ENCODE data around the gene KLK6. TPM values are rescaled to one million over a fixed set of nuclear protein-coding genes. Genes with fewer than 3 reads are reported as not detected.
A peak's percentile ranks its signal among the peaks of the same experiment; 100 is the strongest.

KLK6 gene
- total and polyA plus RNA-seq, 3 donors from 2014 or later = 0.37 to 0.71 (median 0.63) TPM

GRCh38 chr19:50926144-50926543 lies 43.2 kb downstream of the KLK6 start:
- intact Hi-C loops (cut with DNase I; ENCODE audit: low total_unique reads) = no loop called here
- Histone ChIP-seq H3K9me3 (no peaks in the 10 kb centered on the region), H3K4me1 (no peaks in the 10 kb centered on the region), H3K27me3 (no peaks in the 10 kb centered on the region), H3K27ac (no peak overlapping the region), H3K36me3 (ENCODE audit: low read depth, missing control alignments) (no peaks in the 10 kb centered on the region), H3K4me3 (no peak overlapping the region)
- 86 to 91% methylated on average over 11 of the region's 11 CpGs for whole genome bisulfite sequencing, 2 donors
- TF ChIP-seq POLR2A (IDR thresholded peaks at IDR 0.05) (no peak), CTCF (IDR thresholded peaks at IDR 0.05) (no peak)
- DNase-seq = no peak

GRCh38 chr19:50925734-50926133 lies 43.7 kb downstream of the KLK6 start:
- no peaks in the 10 kb centered on the region for H3K4me1 ChIP-seq
- DNase-seq = no peak
- no peak overlapping the region for H3K4me3 ChIP-seq
- no peak overlapping the region for H3K27ac ChIP-seq
- 88 to 90% methylated on average over 2 of the region's 2 CpGs for WGBS, 2 donors
- no peak for TF ChIP-seq POLR2A (IDR thresholded peaks at IDR 0.05)
- no peak for TF ChIP-seq CTCF (IDR thresholded peaks at IDR 0.05)
- no peaks in the 10 kb centered on the region for H3K36me3 ChIP-seq (ENCODE audit: low read depth, missing control alignments)
- intact Hi-C loops (cut with DNase I; ENCODE audit: low total_unique reads) = no loop called here
- H3K27me3 ChIP-seq = no peaks in the 10 kb centered on the region
- no peaks in the 10 kb centered on the region for H3K9me3 ChIP-seq

GRCh38 chr19:50924586-50924985 lies 44.8 kb downstream of the KLK6 start:
- Histone ChIP-seq H3K4me3 (no peak overlapping the region), H3K36me3 (ENCODE audit: low read depth, missing control alignments) (no peaks in the 10 kb centered on the region), H3K27ac (no peak overlapping the region), H3K4me1 (no peaks in the 10 kb centered on the region), H3K27me3 (no peaks in the 10 kb centered on the region), H3K9me3 (no peaks in the 10 kb centered on the region)
- DNase-seq = no peak
- intact Hi-C loops (cut with DNase I; ENCODE audit: low total_unique reads) = no loop called here
- 69 to 70% methylated on average over 6 of the region's 6 CpGs for WGBS, 2 donors
- TF ChIP-seq CTCF (IDR thresholded peaks at IDR 0.05) (no peak), POLR2A (IDR thresholded peaks at IDR 0.05) (no peak)

GRCh38 chr19:50922317-50922853 lies 47.0 kb downstream of the KLK6 start:
- no peaks in the 10 kb centered on the region for H3K4me1 ChIP-seq
- WGBS, 2 donors = 16 to 28% methylated on average over 9 to 21 of the region's 21 CpGs
- intact Hi-C loops (cut with DNase I; ENCODE audit: low total_unique reads) = no loop called here
- H3K36me3 ChIP-seq (ENCODE audit: low read depth, missing control alignments) = no peaks in the 10 kb centered on the region
- H3K27me3 ChIP-seq = no peaks in the 10 kb centered on the region
- H3K4me3 ChIP-seq = no peak overlapping the region
- no peak overlapping the region for H3K27ac ChIP-seq
- no peaks in the 10 kb centered on the region for H3K9me3 ChIP-seq
- peak; percentile 85 for DNase-seq
- TF ChIP-seq POLR2A (IDR thresholded peaks at IDR 0.05) = no peak
- TF ChIP-seq CTCF (IDR thresholded peaks at IDR 0.05) = peak; percentile 65 to 88 (median 77)

Measured in testis (tissue), 3 donors.